ENCODE measurements around the gene ELOVL5. TPM values are rescaled to one million over a fixed set of nuclear protein-coding genes. Genes with fewer than 3 reads are reported as not detected.
A peak's percentile ranks its signal among the peaks of the same experiment; 100 is the strongest.
"Not testable (repeated sequence)": the region's sequence is repeated elsewhere in the genome, so short reads cannot be mapped to it uniquely, and the experiment has no call there.

The ELOVL5 gene
- total RNA-seq, 1 donor from 2014 or later: 72.4 TPM

GRCh38 chr6:53390010-53390409, 41.3 kb upstream of the ELOVL5 start:
- H3K9me3 ChIP-seq: no peaks in the 10 kb centered on the region
- ATAC-seq (no peak), DNase-seq (no peak)
- no peak overlapping the region for H3K27ac ChIP-seq
- no peak overlapping the region for H3K4me3 ChIP-seq
- no peaks in the 10 kb centered on the region for H3K36me3 ChIP-seq
- intact Hi-C loops (cut with DNase I): no loop called here
- H3K4me1 ChIP-seq: no peaks in the 10 kb centered on the region
- H3K27me3 ChIP-seq (ENCODE audit: low read depth): no peaks in the 10 kb centered on the region
- TF ChIP-seq CTCF (IDR thresholded peaks at IDR 0.05): no peak

- H3K9me3 ChIP-seq; DNase-seq; intact Hi-C loops (cut with DNase I); ATAC-seq; H3K36me3 ChIP-seq; H3K4me3 ChIP-seq; H3K4me1 ChIP-seq; H3K27me3 ChIP-seq (ENCODE audit: low read depth); H3K27ac ChIP-seq: not testable (repeated sequence)
Observed at GRCh38 chr6:53388615-53389014, 39.9 kb upstream of the ELOVL5 start.

GRCh38 chr6:53382421-53382820, 33.7 kb upstream of the ELOVL5 start:
- Histone ChIP-seq H3K9me3 (no peaks in the 10 kb centered on the region), H3K27ac (no peak overlapping the region), H3K4me1 (no peaks in the 10 kb centered on the region), H3K36me3 (no peaks in the 10 kb centered on the region), H3K27me3 (ENCODE audit: low read depth) (no peaks in the 10 kb centered on the region), H3K4me3 (no peak overlapping the region)
- DNase-seq (no peak), ATAC-seq (no peak)
- no peak for TF ChIP-seq CTCF (IDR thresholded peaks at IDR 0.05)
- intact Hi-C loops (cut with DNase I): no loop called here

- Histone ChIP-seq H3K27me3 (ENCODE audit: low read depth) (no peaks in the 10 kb centered on the region), H3K4me3 (no peak overlapping the region), H3K36me3 (no peaks in the 10 kb centered on the region), H3K9me3 (no peaks in the 10 kb centered on the region), H3K27ac (no peak overlapping the region), H3K4me1 (no peaks in the 10 kb centered on the region)
- DNase-seq (no peak), ATAC-seq (peak in 1 of 2 donors; percentile 44)
- intact Hi-C loops (cut with DNase I): no loop called here
- TF ChIP-seq CTCF (IDR thresholded peaks at IDR 0.05): no peak
Observed at GRCh38 chr6:53378208-53378607, 29.5 kb upstream of the ELOVL5 start.

- ATAC-seq (peak in 1 of 2 donors; percentile 83), DNase-seq (no peak)
- no peak for TF ChIP-seq CTCF (IDR thresholded peaks at IDR 0.05)
- no peak overlapping the region for H3K27ac ChIP-seq
- no peaks in the 10 kb centered on the region for H3K9me3 ChIP-seq
- H3K4me1 ChIP-seq: no peaks in the 10 kb centered on the region
- intact Hi-C loops (cut with DNase I): no loop called here
- H3K4me3 ChIP-seq: no peak overlapping the region
- no peaks in the 10 kb centered on the region for H3K27me3 ChIP-seq (ENCODE audit: low read depth)
- H3K36me3 ChIP-seq: no peaks in the 10 kb centered on the region
Observed at GRCh38 chr6:53377793-53378192, 29.0 kb upstream of the ELOVL5 start.

GRCh38 chr6:53377289-53377688, 28.5 kb upstream of the ELOVL5 start:
- no peaks in the 10 kb centered on the region for H3K9me3 ChIP-seq
- no peak for TF ChIP-seq CTCF (IDR thresholded peaks at IDR 0.05)
- DNase-seq (no peak), ATAC-seq (no peak)
- no peak overlapping the region for H3K4me3 ChIP-seq
- no peaks in the 10 kb centered on the region for H3K4me1 ChIP-seq
- no peaks in the 10 kb centered on the region for H3K36me3 ChIP-seq
- no peak overlapping the region for H3K27ac ChIP-seq
- intact Hi-C loops (cut with DNase I): no loop called here
- H3K27me3 ChIP-seq (ENCODE audit: low read depth): no peaks in the 10 kb centered on the region
